GM19468 (cell line): ENCODE results near the gene S100A8.

Experiments
- ATAC-seq: cut with Tn5 transposase; IDR thresholded peaks from one replicate; pipeline ENCODE4 v1.9.1; 2021; ENCODE audit warnings: mild to moderate bottlenecking, moderate library complexity, moderate number of reproducible peaks; ENCODE audit not compliant: unreplicated experiment; ENCODE audit errors: extremely low read depth

The S100A8 gene

GRCh38 chr1:153364156-153364555 lies 26.7 kb downstream of the S100A8 start:
- ATAC-seq, result no peak

- no peak for ATAC-seq
These were observed 27.2 kb downstream of the S100A8 start for GRCh38 chr1:153363641-153364040.

- ATAC-seq, result no peak
These were observed 28.6 kb downstream of the S100A8 start for GRCh38 chr1:153362187-153362775.

- no peak for ATAC-seq
These were observed 29.3 kb downstream of the S100A8 start for GRCh38 chr1:153361480-153362109.

- ATAC-seq, result no peak
These were observed 30.0 kb downstream of the S100A8 start for GRCh38 chr1:153360592-153361479.

GRCh38 chr1:153360190-153360589 lies 30.7 kb downstream of the S100A8 start:
- no peak for ATAC-seq

- no peak for ATAC-seq
These were observed 31.6 kb downstream of the S100A8 start for GRCh38 chr1:153359241-153359640.

GRCh38 chr1:153358691-153358975 lies 32.2 kb downstream of the S100A8 start:
- ATAC-seq, result no peak

- ATAC-seq, result no peak
These were observed 32.8 kb downstream of the S100A8 start, which contains the start of gene S100A9 for GRCh38 chr1:153357853-153358690. S100A9 (plus strand) TSS chr1:153357854; CDS start chr1:153358284, 430 bp downstream.

GRCh38 chr1:153357076-153357852 lies 33.6 kb downstream of the S100A8 start:
- ATAC-seq, result no peak

- no peak for ATAC-seq
These were observed 34.3 kb downstream of the S100A8 start for GRCh38 chr1:153356392-153357075.

GRCh38 chr1:153355445-153356071 lies 35.3 kb downstream of the S100A8 start:
- no peak for ATAC-seq

- no peak for ATAC-seq
These were observed 36.2 kb downstream of the S100A8 start for GRCh38 chr1:153354515-153355193.

GRCh38 chr1:153353226-153353947 lies 37.5 kb downstream of the S100A8 start:
- ATAC-seq, result no peak

- ATAC-seq, result no peak
These were observed 38.4 kb downstream of the S100A8 start for GRCh38 chr1:153352523-153352922.

GRCh38 chr1:153350321-153350957 lies 40.4 kb downstream of the S100A8 start:
- ATAC-seq, result no peak
